ENCODE measurements around the gene GARS1.

GARS1 gene

GRCh38 chr7:30665449-30665848 is 70.8 kb downstream of the GARS1 start:
- H3K27ac ChIP-seq = no peak overlapping the region
- TF ChIP-seq, protein P1, sequence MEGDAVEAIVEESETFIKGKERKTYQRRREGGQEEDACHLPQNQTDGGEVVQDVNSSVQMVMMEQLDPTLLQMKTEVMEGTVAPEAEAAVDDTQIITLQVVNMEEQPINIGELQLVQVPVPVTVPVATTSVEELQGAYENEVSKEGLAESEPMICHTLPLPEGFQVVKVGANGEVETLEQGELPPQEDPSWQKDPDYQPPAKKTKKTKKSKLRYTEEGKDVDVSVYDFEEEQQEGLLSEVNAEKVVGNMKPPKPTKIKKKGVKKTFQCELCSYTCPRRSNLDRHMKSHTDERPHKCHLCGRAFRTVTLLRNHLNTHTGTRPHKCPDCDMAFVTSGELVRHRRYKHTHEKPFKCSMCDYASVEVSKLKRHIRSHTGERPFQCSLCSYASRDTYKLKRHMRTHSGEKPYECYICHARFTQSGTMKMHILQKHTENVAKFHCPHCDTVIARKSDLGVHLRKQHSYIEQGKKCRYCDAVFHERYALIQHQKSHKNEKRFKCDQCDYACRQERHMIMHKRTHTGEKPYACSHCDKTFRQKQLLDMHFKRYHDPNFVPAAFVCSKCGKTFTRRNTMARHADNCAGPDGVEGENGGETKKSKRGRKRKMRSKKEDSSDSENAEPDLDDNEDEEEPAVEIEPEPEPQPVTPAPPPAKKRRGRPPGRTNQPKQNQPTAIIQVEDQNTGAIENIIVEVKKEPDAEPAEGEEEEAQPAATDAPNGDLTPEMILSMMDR (conservative IDR thresholded peaks at IDR 0.05) = no peak

DNA sequence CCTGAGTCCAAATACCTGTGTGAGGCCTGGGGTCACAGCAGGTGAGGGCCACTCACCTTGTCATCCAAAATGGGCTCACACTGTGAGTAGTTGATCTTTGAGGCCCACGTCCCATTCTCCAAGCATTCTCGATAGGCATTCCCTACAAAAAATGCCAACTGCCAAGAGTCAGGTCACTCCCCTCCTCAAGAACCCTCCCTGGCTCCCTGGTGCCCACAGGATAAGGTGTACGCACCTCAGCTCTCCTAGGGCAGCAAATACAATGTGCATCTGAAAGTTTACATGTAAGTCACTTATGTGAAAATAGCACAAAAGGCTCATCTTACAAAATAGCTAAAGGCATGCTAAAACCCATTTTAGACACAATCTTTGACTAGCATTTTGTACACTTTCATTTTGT is 72.5 kb downstream of the GARS1 start:
- TF ChIP-seq, protein P1 (conservative IDR thresholded peaks at IDR 0.05) = no peak
- H3K27ac ChIP-seq = no peak overlapping the region

GRCh38 chr7:30668102-30668501 is 73.4 kb downstream of the GARS1 start:
- H3K27ac ChIP-seq = no peak overlapping the region
- TF ChIP-seq, protein P1 (conservative IDR thresholded peaks at IDR 0.05) = no peak

- H3K27ac ChIP-seq = no peak overlapping the region
- TF ChIP-seq, protein P1 (conservative IDR thresholded peaks at IDR 0.05) = no peak
Observed at GRCh38 chr7:30671793-30672465, 77.3 kb downstream of the GARS1 start.

DNA sequence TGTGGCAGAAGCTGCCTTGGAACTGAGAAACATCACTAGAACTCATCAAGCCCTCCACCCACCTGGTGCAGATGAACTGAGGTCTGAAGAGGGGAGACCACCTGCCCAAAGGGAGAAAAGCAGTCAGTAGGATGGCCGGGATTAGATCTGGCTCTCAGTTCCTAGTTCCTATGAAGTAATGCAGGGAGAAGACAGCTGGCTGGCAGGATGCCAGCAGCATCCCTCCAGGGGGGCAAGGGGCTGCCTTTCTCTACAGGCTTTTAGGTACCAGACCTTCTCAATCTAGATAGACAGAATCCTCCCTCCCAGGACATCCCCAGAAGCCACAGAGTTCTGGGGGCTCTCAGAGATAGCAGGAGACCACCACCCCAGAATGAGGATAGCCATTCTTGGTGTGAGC is 79.7 kb downstream of the GARS1 start:
- H3K27ac ChIP-seq = no peak overlapping the region
- TF ChIP-seq, protein P1 (conservative IDR thresholded peaks at IDR 0.05) = no peak

GRCh38 chr7:30674876-30675275 is 80.2 kb downstream of the GARS1 start:
- H3K27ac ChIP-seq = no peak overlapping the region
- TF ChIP-seq, protein P1 (conservative IDR thresholded peaks at IDR 0.05) = no peak

- H3K27ac ChIP-seq = peak overlapping the region; percentile 66; the same call in 1 of the 2 replicates
- TF ChIP-seq, protein P1 (conservative IDR thresholded peaks at IDR 0.05) = no peak
Observed at GRCh38 chr7:30678805-30679204, 84.1 kb downstream of the GARS1 start.

Measured in VCaP (cell line).